DOHH2 (cell line): Measurements from ENCODE around the gene PKDCC.

Experiments used
- H3F3A ChIP-seq: fragments of 200-600 bp; sonication (generic), shearing (Covaris generic); 2 replicates; pipeline ENCODE4 v1.6.0; 2016; ENCODE audit warnings: antibody characterized with exemption, mild to moderate bottlenecking; ENCODE audit not compliant: control insufficient read depth, insufficient read depth
- H3K27ac ChIP-seq: fragments of 200-600 bp; sonication (generic); 2 replicates; pipeline ENCODE4 v1.5.1; 2014; ENCODE audit warnings: low read depth, mild to moderate bottlenecking, low read length, moderate library complexity
- H3K27me3 ChIP-seq: fragments of 200-600 bp; sonication (generic); 2 replicates; pipeline ENCODE4 v1.6.1; 2014; ENCODE audit warnings: mild to moderate bottlenecking, low read length, mixed read lengths; ENCODE audit not compliant: control insufficient read depth
- H3K36me3 ChIP-seq: fragments of 200-600 bp; sonication (generic); 2 replicates; pipeline ENCODE4 v1.6.1; 2014; ENCODE audit warnings: mild to moderate bottlenecking, low read length, moderate library complexity, mixed read lengths; ENCODE audit not compliant: control insufficient read depth
- H3K4me1 ChIP-seq: fragments of 200-600 bp; sonication (generic); 2 replicates; pipeline ENCODE4 v1.6.1; 2014; ENCODE audit warnings: mild to moderate bottlenecking, low read length, mixed read lengths; ENCODE audit not compliant: control insufficient read depth
- H3K4me2 ChIP-seq: fragments of 200-600 bp; sonication (generic); 2 replicates; pipeline ENCODE4 v1.6.0; 2014; ENCODE audit warnings: mild to moderate bottlenecking, low read length, moderate library complexity
- H3K4me3 ChIP-seq: fragments of 200-600 bp; sonication (generic); 2 replicates; pipeline ENCODE4 v1.5.1; 2014; ENCODE audit warnings: mild to moderate bottlenecking, low read length, mixed read lengths
- H3K79me2 ChIP-seq: fragments of 200-600 bp; sonication (generic); 2 replicates; pipeline ENCODE4 v1.6.1; 2014; ENCODE audit warnings: mild to moderate bottlenecking, low read length, mixed read lengths; ENCODE audit not compliant: control insufficient read depth
- H3K9me2 ChIP-seq: fragments of 200-600 bp; sonication (generic); replicated peaks from 2 replicates; pipeline ENCODE4 v1.6.1; 2014; ENCODE audit warnings: mild to moderate bottlenecking, low read length, mixed read lengths; ENCODE audit not compliant: control insufficient read depth
- H3K9me3 ChIP-seq: fragments of 200-600 bp; sonication (generic); 2 replicates; pipeline ENCODE4 v1.6.1; 2014; ENCODE audit warnings: antibody characterized with exemption, low read length, mixed read lengths; ENCODE audit not compliant: control insufficient read depth, insufficient read depth
- H4K20me1 ChIP-seq: fragments of 200-600 bp; sonication (generic); 2 replicates; pipeline ENCODE4 v1.6.0; 2014; ENCODE audit warnings: low read depth, mild to moderate bottlenecking, antibody characterized with exemption, low read length, moderate library complexity; ENCODE audit not compliant: control insufficient read depth, insufficient read depth
- EZH2phosphoT487 ChIP-seq: fragments of 200-600 bp; sonication (generic); IDR thresholded peaks from 2 replicates; pipeline ENCODE4 v1.6.1; 2017; ENCODE audit warnings: borderline replicate concordance, mild to moderate bottlenecking, antibody characterized with exemption, low read length, moderate library complexity, mixed read lengths
- TF ChIP-seq, protein P1 (sequence below): fragments of 200-600 bp; sonication (generic); IDR thresholded peaks from one replicate; pipeline ENCODE4 v1.5.1; 2014; ENCODE audit warnings: antibody characterized with exemption, mild to moderate bottlenecking, low read depth, low read length; ENCODE audit not compliant: poor library complexity, severe bottlenecking

Gene PKDCC

DNA sequence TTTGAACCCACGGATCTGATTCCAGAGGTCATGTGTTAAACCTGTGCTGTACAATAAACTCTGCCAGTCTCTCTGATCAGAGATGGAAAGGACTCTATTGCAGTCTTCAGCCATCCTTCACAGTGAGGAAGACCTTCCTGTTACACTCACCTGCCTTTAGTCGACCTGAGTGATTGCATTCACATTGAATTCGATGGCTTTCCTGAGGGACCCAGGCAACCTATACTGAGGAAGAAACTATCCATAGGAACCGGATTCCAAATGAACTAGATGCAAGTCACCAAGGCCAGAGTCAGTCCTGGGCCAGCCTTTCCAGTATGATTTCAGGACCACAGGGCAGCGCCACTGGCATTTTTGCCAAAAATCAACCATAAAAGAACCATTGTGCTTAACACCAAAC is 56.8 kb downstream of the PKDCC start:
- Histone ChIP-seq H3K36me3 (no peaks in the 10 kb centered on the region), H3K4me2 (no peak overlapping the region), H3K27ac (no peak overlapping the region)

DNA sequence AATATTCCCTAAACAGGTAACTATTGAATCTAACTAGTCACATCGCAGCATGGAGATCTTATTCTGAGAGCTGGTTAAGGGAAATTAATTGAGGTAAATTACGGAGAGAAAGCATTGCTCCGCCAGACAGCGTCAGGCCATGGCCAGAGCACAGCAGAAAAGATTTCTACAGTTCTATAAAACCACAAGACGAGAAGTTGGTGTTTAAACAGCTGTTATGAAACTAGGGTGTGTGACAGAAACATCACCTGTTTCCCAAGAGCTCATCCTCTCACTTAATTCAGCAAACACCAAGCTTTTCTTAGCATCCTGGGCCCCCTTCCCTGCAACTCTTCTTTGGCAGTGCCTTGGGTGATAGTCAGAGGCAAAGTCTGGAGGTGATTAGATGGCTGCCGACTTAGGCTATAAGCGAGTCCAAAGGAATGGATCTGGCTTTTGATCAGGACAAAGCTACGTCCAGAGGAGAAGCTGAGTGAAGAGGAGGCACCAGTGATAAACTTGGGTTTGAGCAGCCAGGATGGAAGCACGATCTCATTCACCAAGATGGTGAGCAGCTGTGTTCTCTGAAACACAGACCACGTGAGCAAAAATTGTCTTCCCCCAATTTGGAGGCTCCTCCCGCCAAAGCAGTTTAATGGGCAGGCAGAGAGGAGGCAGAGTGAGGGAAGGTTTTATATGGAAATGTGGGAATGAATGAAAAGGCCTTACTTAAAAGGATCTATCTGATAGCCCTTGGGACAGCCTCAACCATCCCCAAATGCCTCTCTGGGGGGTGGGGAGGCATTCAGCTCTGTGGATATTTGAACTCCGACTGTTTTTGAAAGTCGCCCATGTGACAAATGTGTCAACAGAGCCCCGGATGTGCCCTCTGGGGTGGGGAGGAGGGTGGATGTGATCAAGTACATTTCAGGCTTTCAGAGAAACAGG is 57.8 kb downstream of the PKDCC start:
- Histone ChIP-seq H3K79me2 (no peaks in the 10 kb centered on the region), H3K4me2 (peak overlapping the region; percentile 64), H3K36me3 (no peaks in the 10 kb centered on the region), H4K20me1 (no peaks in the 10 kb centered on the region; the same call in 1 of the 2 replicates), H3F3A (no peaks in the 10 kb centered on the region), H3K9me2 (no peaks in the 10 kb centered on the region), H3K4me1 (peaks cover 35% of the 10 kb centered on the region), H3K27me3 (peaks cover 97% of the 10 kb centered on the region), H3K9me3 (peaks cover 4% of the 10 kb centered on the region), H3K27ac (no peak overlapping the region), H3K4me3 (peak overlapping the region; percentile 47)
- TF ChIP-seq, protein P1, sequence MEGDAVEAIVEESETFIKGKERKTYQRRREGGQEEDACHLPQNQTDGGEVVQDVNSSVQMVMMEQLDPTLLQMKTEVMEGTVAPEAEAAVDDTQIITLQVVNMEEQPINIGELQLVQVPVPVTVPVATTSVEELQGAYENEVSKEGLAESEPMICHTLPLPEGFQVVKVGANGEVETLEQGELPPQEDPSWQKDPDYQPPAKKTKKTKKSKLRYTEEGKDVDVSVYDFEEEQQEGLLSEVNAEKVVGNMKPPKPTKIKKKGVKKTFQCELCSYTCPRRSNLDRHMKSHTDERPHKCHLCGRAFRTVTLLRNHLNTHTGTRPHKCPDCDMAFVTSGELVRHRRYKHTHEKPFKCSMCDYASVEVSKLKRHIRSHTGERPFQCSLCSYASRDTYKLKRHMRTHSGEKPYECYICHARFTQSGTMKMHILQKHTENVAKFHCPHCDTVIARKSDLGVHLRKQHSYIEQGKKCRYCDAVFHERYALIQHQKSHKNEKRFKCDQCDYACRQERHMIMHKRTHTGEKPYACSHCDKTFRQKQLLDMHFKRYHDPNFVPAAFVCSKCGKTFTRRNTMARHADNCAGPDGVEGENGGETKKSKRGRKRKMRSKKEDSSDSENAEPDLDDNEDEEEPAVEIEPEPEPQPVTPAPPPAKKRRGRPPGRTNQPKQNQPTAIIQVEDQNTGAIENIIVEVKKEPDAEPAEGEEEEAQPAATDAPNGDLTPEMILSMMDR: no peak
- no peak for TF ChIP-seq EZH2phosphoT487

More for the DNA sequence above, 56.8 kb downstream of the PKDCC start:
- H3K9me3 ChIP-seq: peaks cover 12% of the 10 kb centered on the region
- no peak overlapping the region for H3K4me3 ChIP-seq
- TF ChIP-seq EZH2phosphoT487: no peak
- TF ChIP-seq, protein P1: no peak
- H3F3A ChIP-seq: no peaks in the 10 kb centered on the region
- H3K27me3 ChIP-seq: peaks cover 97% of the 10 kb centered on the region
- peaks cover 35% of the 10 kb centered on the region for H3K4me1 ChIP-seq
- H4K20me1 ChIP-seq: no peaks in the 10 kb centered on the region
- H3K9me2 ChIP-seq: no peaks in the 10 kb centered on the region
- H3K79me2 ChIP-seq: no peaks in the 10 kb centered on the region

DNA sequence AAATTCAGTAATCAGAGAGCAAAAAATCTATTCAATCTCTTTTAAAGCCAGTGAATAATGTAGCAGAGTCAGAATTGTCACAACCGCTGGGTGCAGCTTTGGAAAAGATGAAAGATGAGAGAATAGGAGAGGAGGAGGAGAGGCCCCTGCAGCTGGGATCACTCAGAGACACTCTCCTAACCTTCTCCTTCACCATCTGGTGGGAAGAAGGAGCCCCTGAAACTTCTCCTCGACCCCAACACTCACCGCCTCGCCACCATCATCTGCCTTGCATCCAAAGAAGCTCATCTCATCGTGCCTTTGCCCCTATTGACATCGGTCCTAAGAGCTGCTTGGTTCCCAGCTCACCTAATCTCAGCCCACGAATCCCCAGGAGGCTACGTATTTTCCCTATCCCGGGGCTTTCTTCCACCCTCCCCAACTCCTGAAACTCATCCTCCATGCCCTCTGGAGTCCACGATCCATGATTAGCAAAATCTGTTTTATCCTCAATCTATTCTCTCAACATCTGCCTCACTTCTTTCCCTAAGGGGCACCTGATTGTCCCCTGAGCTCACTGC is 58.5 kb downstream of the PKDCC start:
- Histone ChIP-seq H4K20me1 (no peaks in the 10 kb centered on the region; the same call in 1 of the 2 replicates), H3K27ac (no peak overlapping the region), H3K79me2 (no peaks in the 10 kb centered on the region), H3K9me2 (no peaks in the 10 kb centered on the region), H3K36me3 (no peaks in the 10 kb centered on the region), H3K27me3 (peaks cover 92% of the 10 kb centered on the region), H3K9me3 (no peaks in the 10 kb centered on the region), H3F3A (no peaks in the 10 kb centered on the region), H3K4me2 (peak overlapping the region; percentile 64), H3K4me3 (peak overlapping the region; percentile 47), H3K4me1 (peaks cover 35% of the 10 kb centered on the region)
- TF ChIP-seq EZH2phosphoT487: no peak
- TF ChIP-seq, protein P1: no peak
